ENCODE measurements around the gene PSMC5.

The PSMC5 gene

GRCh38 chr17:63824362-63824761 lies 2.9 kb upstream of the PSMC5 start:
- in situ Hi-C loops (cut with HindIII; ENCODE audit: low pct_unique_long_range_greater_than_20kb, low sequenced_read_pairs), result no loop called here
- no peak for DNase-seq (ENCODE audit: low read depth in 1 of 2, low spot score in 1 of 2)
- TF ChIP-seq JUND (IDR thresholded peaks at IDR 0.05; ENCODE audit: low read depth), result no peak

GRCh38 chr17:63826468-63827001 lies 696 bp upstream of the PSMC5 start:
- peak in 1 of 2 experiments; percentile 28 for DNase-seq (ENCODE audit: low read depth in 1 of 2, low spot score in 1 of 2)
- no peak for TF ChIP-seq JUND (IDR thresholded peaks at IDR 0.05; ENCODE audit: low read depth)
- in situ Hi-C loops (cut with HindIII; ENCODE audit: low pct_unique_long_range_greater_than_20kb, low sequenced_read_pairs), result no loop called here

- peak in 1 of 2 experiments; percentile 46 for DNase-seq (ENCODE audit: low read depth in 1 of 2, low spot score in 1 of 2)
- TF ChIP-seq JUND (IDR thresholded peaks at IDR 0.05; ENCODE audit: low read depth), result no peak
- in situ Hi-C loops (cut with HindIII; ENCODE audit: low pct_unique_long_range_greater_than_20kb, low sequenced_read_pairs), result no loop called here
Measured at GRCh38 chr17:63827801-63828221, 580 bp downstream of the PSMC5 start.

- in situ Hi-C loops (cut with HindIII; ENCODE audit: low pct_unique_long_range_greater_than_20kb, low sequenced_read_pairs), result no loop called here
- DNase-seq (ENCODE audit: low read depth in 1 of 2, low spot score in 1 of 2), result no peak
- no peak for TF ChIP-seq JUND (IDR thresholded peaks at IDR 0.05; ENCODE audit: low read depth)
Measured at GRCh38 chr17:63828936-63829335, 1.7 kb downstream of the PSMC5 start.

GRCh38 chr17:63830278-63830677 lies 3.0 kb downstream of the PSMC5 start:
- no peak for DNase-seq (ENCODE audit: low read depth in 1 of 2, low spot score in 1 of 2)
- in situ Hi-C loops (cut with HindIII; ENCODE audit: low pct_unique_long_range_greater_than_20kb, low sequenced_read_pairs), result no loop called here
- no peak for TF ChIP-seq JUND (IDR thresholded peaks at IDR 0.05; ENCODE audit: low read depth)

- in situ Hi-C loops (cut with HindIII; ENCODE audit: low pct_unique_long_range_greater_than_20kb, low sequenced_read_pairs), result no loop called here
- TF ChIP-seq JUND (IDR thresholded peaks at IDR 0.05; ENCODE audit: low read depth), result no peak
Measured at GRCh38 chr17:63830904-63831491, 3.8 kb downstream of the PSMC5 start.

GRCh38 chr17:63831505-63831904 lies 4.3 kb downstream of the PSMC5 start:
- DNase-seq (ENCODE audit: low read depth in 1 of 2, low spot score in 1 of 2), result no peak
- in situ Hi-C loops (cut with HindIII; ENCODE audit: low pct_unique_long_range_greater_than_20kb, low sequenced_read_pairs), result no loop called here
- no peak for TF ChIP-seq JUND (IDR thresholded peaks at IDR 0.05; ENCODE audit: low read depth)

More at GRCh38 chr17:63830904-63831491, 3.8 kb downstream of the PSMC5 start:
- no peak for DNase-seq (ENCODE audit: low read depth in 1 of 2, low spot score in 1 of 2)

GRCh38 chr17:63832014-63832413 lies 4.8 kb downstream of the PSMC5 start:
- TF ChIP-seq JUND (IDR thresholded peaks at IDR 0.05; ENCODE audit: low read depth), result no peak
- DNase-seq (ENCODE audit: low read depth in 1 of 2, low spot score in 1 of 2), result no peak
- in situ Hi-C loops (cut with HindIII; ENCODE audit: low pct_unique_long_range_greater_than_20kb, low sequenced_read_pairs), result no loop called here

- TF ChIP-seq JUND (IDR thresholded peaks at IDR 0.05; ENCODE audit: low read depth), result no peak
- in situ Hi-C loops (cut with HindIII; ENCODE audit: low pct_unique_long_range_greater_than_20kb, low sequenced_read_pairs), result no loop called here
- no peak for DNase-seq (ENCODE audit: low read depth in 1 of 2, low spot score in 1 of 2)
Measured at GRCh38 chr17:63832455-63832854, 5.2 kb downstream of the PSMC5 start.

GRCh38 chr17:63833026-63833740 lies 6.0 kb downstream of the PSMC5 start:
- in situ Hi-C loops (cut with HindIII; ENCODE audit: low pct_unique_long_range_greater_than_20kb, low sequenced_read_pairs), result no loop called here
- no peak for DNase-seq (ENCODE audit: low read depth in 1 of 2, low spot score in 1 of 2)
- no peak for TF ChIP-seq JUND (IDR thresholded peaks at IDR 0.05; ENCODE audit: low read depth)

- no peak for TF ChIP-seq JUND (IDR thresholded peaks at IDR 0.05; ENCODE audit: low read depth)
- in situ Hi-C loops (cut with HindIII; ENCODE audit: low pct_unique_long_range_greater_than_20kb, low sequenced_read_pairs), result no loop called here
- no peak for DNase-seq (ENCODE audit: low read depth in 1 of 2, low spot score in 1 of 2)
Measured at GRCh38 chr17:63833741-63834373, 6.6 kb downstream of the PSMC5 start.

GRCh38 chr17:63834431-63835166 lies 7.4 kb downstream of the PSMC5 start:
- in situ Hi-C loops (cut with HindIII; ENCODE audit: low pct_unique_long_range_greater_than_20kb, low sequenced_read_pairs), result no loop called here
- DNase-seq (ENCODE audit: low read depth in 1 of 2, low spot score in 1 of 2), result peak; percentile 51 to 94

More at GRCh38 chr17:63834431-63835166, 7.4 kb downstream of the PSMC5 start:
- TF ChIP-seq JUND (IDR thresholded peaks at IDR 0.05; ENCODE audit: low read depth), result no peak

All from T47D (cell line).